ENCODE measurements around the gene DIAPH2.

Gene DIAPH2

DNA sequence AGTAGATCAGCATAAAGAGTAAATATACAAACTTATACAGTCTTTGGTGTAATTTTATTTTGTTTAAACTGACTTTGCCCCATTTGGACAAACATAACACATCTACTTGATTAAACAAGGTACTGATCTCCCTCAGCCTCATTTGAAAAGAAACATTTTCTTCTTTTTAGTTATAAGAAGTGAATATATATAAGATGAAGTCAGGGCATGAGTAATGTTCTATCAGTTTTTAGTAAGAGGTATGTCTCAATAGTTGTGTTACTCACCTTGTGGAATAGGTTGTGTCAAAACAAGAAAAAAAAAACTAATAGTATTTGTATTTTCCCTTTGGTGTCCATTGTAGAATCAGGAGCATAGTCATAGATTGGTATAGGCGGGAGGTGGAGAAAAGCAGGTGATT, 526.4 kb downstream of the DIAPH2 start:
- Histone ChIP-seq H3K9me3 (no peaks in the 10 kb centered on the region), H3K4me1 (no peaks in the 10 kb centered on the region), H3K4me3 (ENCODE audit: low read depth, low read length) (no peak overlapping the region), H3K36me3 (no peaks in the 10 kb centered on the region), H3K27me3 (no peaks in the 10 kb centered on the region)
- DNase-seq = no peak
- TF ChIP-seq, protein P1, sequence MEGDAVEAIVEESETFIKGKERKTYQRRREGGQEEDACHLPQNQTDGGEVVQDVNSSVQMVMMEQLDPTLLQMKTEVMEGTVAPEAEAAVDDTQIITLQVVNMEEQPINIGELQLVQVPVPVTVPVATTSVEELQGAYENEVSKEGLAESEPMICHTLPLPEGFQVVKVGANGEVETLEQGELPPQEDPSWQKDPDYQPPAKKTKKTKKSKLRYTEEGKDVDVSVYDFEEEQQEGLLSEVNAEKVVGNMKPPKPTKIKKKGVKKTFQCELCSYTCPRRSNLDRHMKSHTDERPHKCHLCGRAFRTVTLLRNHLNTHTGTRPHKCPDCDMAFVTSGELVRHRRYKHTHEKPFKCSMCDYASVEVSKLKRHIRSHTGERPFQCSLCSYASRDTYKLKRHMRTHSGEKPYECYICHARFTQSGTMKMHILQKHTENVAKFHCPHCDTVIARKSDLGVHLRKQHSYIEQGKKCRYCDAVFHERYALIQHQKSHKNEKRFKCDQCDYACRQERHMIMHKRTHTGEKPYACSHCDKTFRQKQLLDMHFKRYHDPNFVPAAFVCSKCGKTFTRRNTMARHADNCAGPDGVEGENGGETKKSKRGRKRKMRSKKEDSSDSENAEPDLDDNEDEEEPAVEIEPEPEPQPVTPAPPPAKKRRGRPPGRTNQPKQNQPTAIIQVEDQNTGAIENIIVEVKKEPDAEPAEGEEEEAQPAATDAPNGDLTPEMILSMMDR (IDR thresholded peaks at IDR 0.05; ENCODE audit: low read depth, low read length) = no peak

DNA sequence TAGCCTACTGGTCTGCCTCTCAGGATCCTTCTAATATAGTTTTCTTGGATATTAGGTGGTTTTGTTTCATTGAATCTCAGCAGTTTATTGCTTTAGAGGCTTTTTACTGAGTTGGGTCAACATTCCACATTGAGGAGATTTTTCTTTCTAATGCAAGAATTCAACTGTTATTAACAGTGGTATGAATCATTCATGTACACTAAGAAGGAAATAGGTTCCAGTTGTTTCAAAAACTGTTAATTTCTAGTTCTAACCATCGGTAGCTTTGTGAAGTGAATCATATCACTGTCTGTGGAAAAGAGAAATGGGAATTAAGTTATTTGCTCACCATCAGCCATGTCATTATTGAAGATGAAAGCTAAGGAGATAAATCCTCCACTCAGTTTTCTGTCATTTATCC, 530.5 kb downstream of the DIAPH2 start:
- Histone ChIP-seq H3K9me3 (no peaks in the 10 kb centered on the region), H3K36me3 (no peaks in the 10 kb centered on the region), H3K4me3 (ENCODE audit: low read depth, low read length) (no peak overlapping the region), H3K4me1 (no peaks in the 10 kb centered on the region), H3K27me3 (no peaks in the 10 kb centered on the region)
- TF ChIP-seq, protein P1 (IDR thresholded peaks at IDR 0.05; ENCODE audit: low read depth, low read length) = no peak
- DNase-seq = no peak

DNA sequence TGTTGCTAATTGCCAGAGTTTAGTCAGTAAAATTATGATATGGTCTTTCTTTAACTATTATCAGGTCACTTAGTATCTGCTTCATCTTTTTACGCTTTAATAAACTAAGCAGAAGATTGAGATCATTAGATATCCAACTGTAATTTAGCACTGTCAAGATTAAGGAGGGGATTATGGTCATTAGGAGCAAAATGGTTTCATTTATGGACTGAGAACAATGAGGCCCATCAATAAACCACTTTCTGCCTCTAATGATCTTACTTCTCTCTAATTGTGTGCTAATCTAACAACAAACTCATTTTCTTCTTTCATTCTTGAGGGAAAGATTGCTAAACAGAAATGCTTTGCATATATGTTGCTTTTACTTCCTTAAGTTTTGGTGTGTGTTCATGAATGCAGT, 539.5 kb downstream of the DIAPH2 start:
- TF ChIP-seq, protein P1 (IDR thresholded peaks at IDR 0.05; ENCODE audit: low read depth, low read length) = no peak
- no peak for DNase-seq
- H3K36me3 ChIP-seq = no peaks in the 10 kb centered on the region

DNA sequence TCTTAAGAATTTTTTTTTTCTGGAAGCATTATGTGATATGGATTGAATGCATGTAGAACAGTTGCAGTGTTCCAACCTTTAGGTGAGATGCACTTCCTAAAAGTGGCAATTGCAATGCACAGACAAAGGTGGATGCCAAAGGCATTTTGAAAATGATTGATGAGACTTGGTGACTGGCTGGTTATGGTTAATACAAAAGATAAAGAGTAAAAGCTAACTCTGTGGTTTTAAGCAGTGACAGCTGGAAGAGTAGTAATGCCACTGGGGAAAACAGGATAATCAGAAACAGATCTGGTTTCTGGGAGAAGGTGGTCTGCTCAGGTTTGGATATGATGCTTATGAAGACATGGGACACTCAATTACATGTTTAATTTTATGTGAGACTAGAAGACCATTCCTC, 544.7 kb downstream of the DIAPH2 start:
- Histone ChIP-seq H3K36me3 (no peaks in the 10 kb centered on the region), H3K9me3 (no peaks in the 10 kb centered on the region), H3K27me3 (no peaks in the 10 kb centered on the region), H3K4me3 (ENCODE audit: low read depth, low read length) (no peak overlapping the region), H3K4me1 (peaks cover 4% of the 10 kb centered on the region; the same call in 1 of the 2 replicates)
- DNase-seq = peak; percentile 6
- TF ChIP-seq, protein P1 (IDR thresholded peaks at IDR 0.05; ENCODE audit: low read depth, low read length) = no peak

More for the DNA sequence above, 539.5 kb downstream of the DIAPH2 start:
- Histone ChIP-seq H3K27me3 (no peaks in the 10 kb centered on the region), H3K4me3 (ENCODE audit: low read depth, low read length) (no peak overlapping the region), H3K9me3 (no peaks in the 10 kb centered on the region), H3K4me1 (peaks cover 4% of the 10 kb centered on the region; the same call in 1 of the 2 replicates)

DNA sequence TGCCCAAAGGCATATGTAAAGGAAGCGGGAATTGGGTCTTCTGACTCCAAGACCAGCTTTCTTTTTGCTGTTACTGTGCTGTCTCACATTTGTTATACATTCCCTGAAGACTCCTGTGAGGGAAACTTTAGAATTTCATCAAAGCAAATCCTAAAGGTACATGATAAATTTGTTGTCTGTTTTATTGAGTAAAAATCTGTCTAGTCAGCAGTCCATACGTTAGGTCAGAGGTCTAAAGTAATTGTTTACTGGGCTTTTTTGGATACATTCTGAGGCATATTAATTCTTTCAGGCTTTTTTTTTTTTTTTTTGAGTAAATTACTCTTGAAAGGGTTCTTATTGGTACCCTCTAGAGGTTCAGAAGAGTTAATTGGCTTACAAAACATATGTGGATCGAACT, 546.3 kb downstream of the DIAPH2 start:
- H3K4me1 ChIP-seq = peaks cover 4% of the 10 kb centered on the region; the same call in 1 of the 2 replicates

DNA sequence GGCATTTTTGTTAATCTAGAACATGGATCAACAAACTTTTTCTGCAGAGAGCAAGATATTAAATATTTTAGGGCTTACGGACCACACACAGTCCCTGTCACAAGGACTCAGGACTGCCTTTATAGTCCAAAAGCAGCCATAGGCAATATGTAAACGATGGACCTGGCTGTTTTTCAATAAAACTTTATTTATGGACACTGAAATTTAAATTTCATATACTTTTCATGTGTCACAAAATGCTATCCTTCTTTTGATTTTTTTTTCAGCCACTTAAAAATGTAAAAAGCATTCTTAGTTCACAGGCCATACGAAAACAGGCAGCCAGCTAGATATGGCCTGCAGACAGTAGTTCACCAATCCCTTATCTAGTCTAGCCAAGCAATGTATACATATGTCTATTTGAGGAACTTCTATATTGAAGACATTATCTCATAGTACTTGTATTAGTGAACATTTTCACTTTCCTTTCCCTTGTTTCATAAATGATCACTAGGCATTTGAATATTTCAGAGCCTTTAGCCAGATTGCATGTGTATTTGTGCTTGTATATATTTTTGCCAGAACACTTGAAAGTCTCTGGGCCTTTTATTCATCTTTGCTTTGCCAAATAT, 549.9 kb downstream of the DIAPH2 start:
- DNase-seq = no peak

More for the DNA sequence above, 546.3 kb downstream of the DIAPH2 start:
- Histone ChIP-seq H3K4me3 (ENCODE audit: low read depth, low read length) (no peak overlapping the region), H3K9me3 (no peaks in the 10 kb centered on the region), H3K27me3 (no peaks in the 10 kb centered on the region), H3K36me3 (no peaks in the 10 kb centered on the region)
- TF ChIP-seq, protein P1 (IDR thresholded peaks at IDR 0.05; ENCODE audit: low read depth, low read length) = no peak
- DNase-seq = no peak

More for the DNA sequence above, 549.9 kb downstream of the DIAPH2 start:
- H3K4me3 ChIP-seq (ENCODE audit: low read depth, low read length) = no peak overlapping the region
- no peaks in the 10 kb centered on the region for H3K36me3 ChIP-seq
- no peaks in the 10 kb centered on the region for H3K9me3 ChIP-seq
- TF ChIP-seq, protein P1 (IDR thresholded peaks at IDR 0.05; ENCODE audit: low read depth, low read length) = no peak
- no peaks in the 10 kb centered on the region for H3K4me1 ChIP-seq
- no peaks in the 10 kb centered on the region for H3K27me3 ChIP-seq
